ENCODE measurements around the gene MS4A6A. TPM values are rescaled to one million over a fixed set of nuclear protein-coding genes. Genes with fewer than 3 reads are reported as not detected.
"Not testable (repeated sequence)": the region's sequence is repeated elsewhere in the genome, so short reads cannot be mapped to it uniquely, and the experiment has no call there.

The MS4A6A gene
- total RNA-seq, 1 donor from 2014 or later, result 33.4 TPM

DNA sequence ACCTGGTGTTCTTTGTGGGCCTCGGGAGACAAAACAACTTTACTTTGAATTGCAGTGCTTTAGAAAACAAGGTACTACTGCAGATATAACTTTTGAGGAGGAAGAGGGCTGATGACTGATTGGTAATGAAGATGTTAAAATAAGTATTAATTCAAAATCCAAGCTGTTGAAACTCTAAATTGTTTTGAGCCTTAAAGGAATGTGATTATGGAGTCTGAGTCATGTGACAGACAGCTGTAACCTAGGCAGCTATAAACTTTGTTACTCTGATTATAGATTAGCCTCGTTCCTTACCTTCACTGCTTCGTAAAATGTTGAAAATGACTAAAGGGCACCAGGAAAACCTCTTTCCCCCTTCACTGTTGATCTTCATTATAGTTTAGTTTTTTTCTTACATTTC, 51.0 kb downstream of the MS4A6A start:
- peaks cover 2 to 5% (median 4%) of the 10 kb centered on the region in 3 donors for H3K9me3 ChIP-seq (ENCODE audit: control insufficient read depth in 3 of 3, low read length in 3 of 3)
- H3K27ac ChIP-seq (ENCODE audit: low read depth, low read length), result no peak overlapping the region
- no peak overlapping the region for H3K4me3 ChIP-seq (ENCODE audit: low read length in 3 of 3)
- no peaks in the 10 kb centered on the region for H3K4me1 ChIP-seq (ENCODE audit: control insufficient read depth in 3 of 3, insufficient read depth in 3 of 3, low read length in 3 of 3)
- no peak overlapping the region for H3K9ac ChIP-seq (ENCODE audit: low read depth in 1 of 3, low read length in 3 of 3)
- no peaks in the 10 kb centered on the region for H3K27me3 ChIP-seq (ENCODE audit: control insufficient read depth in 3 of 3, insufficient read depth in 3 of 3, low read length in 3 of 3)
- no peaks in the 10 kb centered on the region for H3K36me3 ChIP-seq (ENCODE audit: control insufficient read depth in 3 of 3, insufficient read depth in 3 of 3, low read length in 3 of 3)

GRCh38 chr11:60130496-60130895, 52.4 kb downstream of the MS4A6A start:
- no peak overlapping the region for H3K27ac ChIP-seq (ENCODE audit: low read depth, low read length)

DNA sequence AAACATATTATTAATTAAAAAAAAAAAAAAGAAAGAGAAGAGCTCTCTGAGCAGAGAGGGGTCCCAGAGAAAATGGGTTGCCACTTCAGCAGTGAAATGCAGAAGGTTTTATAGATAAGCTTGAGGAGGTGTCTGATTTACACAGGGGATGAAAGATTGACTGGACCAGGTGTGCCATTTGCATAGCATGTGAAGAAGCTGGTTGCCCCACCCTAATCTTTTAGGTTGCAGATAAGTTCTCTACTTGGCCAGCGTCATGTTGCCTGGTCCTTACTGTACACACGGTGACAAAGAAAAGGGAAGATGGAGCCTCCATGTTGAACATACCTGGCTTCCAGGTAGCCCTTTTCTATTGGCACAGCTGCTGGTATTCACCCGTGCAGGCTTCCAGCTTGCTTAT, 53.0 kb downstream of the MS4A6A start:
- Histone ChIP-seq H3K27ac (ENCODE audit: low read depth, low read length) (no peak overlapping the region), H3K9me3 (ENCODE audit: control insufficient read depth in 3 of 3, low read length in 3 of 3) (no peaks in the 10 kb centered on the region), H3K4me3 (ENCODE audit: low read length in 3 of 3) (no peak overlapping the region), H3K27me3 (ENCODE audit: control insufficient read depth in 3 of 3, insufficient read depth in 3 of 3, low read length in 3 of 3) (no peaks in the 10 kb centered on the region), H3K9ac (ENCODE audit: low read depth in 1 of 3, low read length in 3 of 3) (no peak overlapping the region), H3K4me1 (ENCODE audit: control insufficient read depth in 3 of 3, insufficient read depth in 3 of 3, low read length in 3 of 3) (no peaks in the 10 kb centered on the region), H3K36me3 (ENCODE audit: control insufficient read depth in 3 of 3, insufficient read depth in 3 of 3, low read length in 3 of 3) (no peaks in the 10 kb centered on the region)

More at GRCh38 chr11:60130496-60130895, 52.4 kb downstream of the MS4A6A start:
- Histone ChIP-seq H3K36me3 (ENCODE audit: control insufficient read depth in 3 of 3, insufficient read depth in 3 of 3, low read length in 3 of 3) (no peaks in the 10 kb centered on the region), H3K4me1 (ENCODE audit: control insufficient read depth in 3 of 3, insufficient read depth in 3 of 3, low read length in 3 of 3) (no peaks in the 10 kb centered on the region), H3K4me3 (ENCODE audit: low read length in 3 of 3) (no peak overlapping the region), H3K9ac (ENCODE audit: low read depth in 1 of 3, low read length in 3 of 3) (no peak overlapping the region), H3K27me3 (ENCODE audit: control insufficient read depth in 3 of 3, insufficient read depth in 3 of 3, low read length in 3 of 3) (no peaks in the 10 kb centered on the region), H3K9me3 (ENCODE audit: control insufficient read depth in 3 of 3, low read length in 3 of 3) (no peaks in the 10 kb centered on the region)

GRCh38 chr11:60128866-60129265, 54.0 kb downstream of the MS4A6A start:
- H3K27ac ChIP-seq (ENCODE audit: low read depth, low read length); H3K9me3 ChIP-seq (ENCODE audit: control insufficient read depth in 3 of 3, low read length in 3 of 3); H3K4me3 ChIP-seq (ENCODE audit: low read length in 3 of 3); H3K36me3 ChIP-seq (ENCODE audit: control insufficient read depth in 3 of 3, insufficient read depth in 3 of 3, low read length in 3 of 3); H3K27me3 ChIP-seq (ENCODE audit: control insufficient read depth in 3 of 3, insufficient read depth in 3 of 3, low read length in 3 of 3); H3K9ac ChIP-seq (ENCODE audit: low read depth in 1 of 3, low read length in 3 of 3); H3K4me1 ChIP-seq (ENCODE audit: control insufficient read depth in 3 of 3, insufficient read depth in 3 of 3, low read length in 3 of 3): not testable (repeated sequence)

DNA sequence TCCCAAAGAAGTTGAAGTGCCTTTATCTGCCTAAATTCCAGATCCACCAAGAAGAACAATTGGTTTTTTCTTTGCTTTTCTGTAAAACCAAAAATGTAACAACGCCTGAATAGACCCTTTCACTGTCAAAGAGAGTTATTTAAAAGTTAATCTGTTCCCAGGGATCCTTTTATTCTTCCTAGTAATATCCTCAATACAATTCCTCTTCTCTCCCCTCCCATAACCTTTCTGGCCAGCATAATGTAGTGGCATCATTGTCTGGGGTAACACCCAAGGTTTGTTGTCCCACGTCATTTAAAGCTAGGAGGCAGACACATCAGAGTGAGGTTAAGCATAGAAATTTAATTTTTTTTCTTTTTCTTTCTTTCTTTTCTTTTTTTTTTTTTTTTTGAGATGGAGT, 54.5 kb downstream of the MS4A6A start:
- Histone ChIP-seq H3K36me3 (ENCODE audit: control insufficient read depth in 3 of 3, insufficient read depth in 3 of 3, low read length in 3 of 3) (no peaks in the 10 kb centered on the region), H3K27me3 (ENCODE audit: control insufficient read depth in 3 of 3, insufficient read depth in 3 of 3, low read length in 3 of 3) (no peaks in the 10 kb centered on the region), H3K4me3 (ENCODE audit: low read length in 3 of 3) (no peak overlapping the region), H3K9ac (ENCODE audit: low read depth in 1 of 3, low read length in 3 of 3) (no peak overlapping the region), H3K27ac (ENCODE audit: low read depth, low read length) (no peak overlapping the region), H3K4me1 (ENCODE audit: control insufficient read depth in 3 of 3, insufficient read depth in 3 of 3, low read length in 3 of 3) (no peaks in the 10 kb centered on the region), H3K9me3 (ENCODE audit: control insufficient read depth in 3 of 3, low read length in 3 of 3) (no peaks in the 10 kb centered on the region)

DNA sequence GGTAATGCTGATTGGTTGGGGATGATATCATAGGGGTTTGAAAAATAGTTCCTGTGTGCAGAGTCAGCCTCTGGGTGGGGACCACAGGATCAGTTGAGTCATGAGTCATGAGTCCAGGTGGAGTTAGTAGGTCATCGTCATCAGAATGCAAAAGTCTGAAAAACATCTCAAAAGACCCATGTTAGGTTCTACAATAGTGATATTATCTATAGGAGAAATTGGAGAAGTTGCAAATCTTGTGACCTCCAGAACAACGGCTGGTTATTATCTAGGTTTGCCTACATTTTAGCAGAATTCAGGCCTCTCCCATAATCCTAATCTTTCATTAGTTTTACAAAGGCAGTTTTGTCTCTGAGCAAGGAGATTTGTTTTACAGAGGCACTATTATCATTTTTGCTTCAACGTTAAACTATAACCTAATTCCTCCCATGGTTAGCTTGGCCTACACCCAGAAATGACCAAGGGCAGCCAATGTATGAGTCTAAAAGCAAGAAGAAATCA, 55.5 kb downstream of the MS4A6A start:
- Histone ChIP-seq H3K4me1 (ENCODE audit: control insufficient read depth in 3 of 3, insufficient read depth in 3 of 3, low read length in 3 of 3) (no peaks in the 10 kb centered on the region), H3K9me3 (ENCODE audit: control insufficient read depth in 3 of 3, low read length in 3 of 3) (no peaks in the 10 kb centered on the region), H3K27ac (ENCODE audit: low read depth, low read length) (no peak overlapping the region), H3K4me3 (ENCODE audit: low read length in 3 of 3) (no peak overlapping the region), H3K36me3 (ENCODE audit: control insufficient read depth in 3 of 3, insufficient read depth in 3 of 3, low read length in 3 of 3) (no peaks in the 10 kb centered on the region), H3K27me3 (ENCODE audit: control insufficient read depth in 3 of 3, insufficient read depth in 3 of 3, low read length in 3 of 3) (no peaks in the 10 kb centered on the region), H3K9ac (ENCODE audit: low read depth in 1 of 3, low read length in 3 of 3) (no peak overlapping the region)

DNA sequence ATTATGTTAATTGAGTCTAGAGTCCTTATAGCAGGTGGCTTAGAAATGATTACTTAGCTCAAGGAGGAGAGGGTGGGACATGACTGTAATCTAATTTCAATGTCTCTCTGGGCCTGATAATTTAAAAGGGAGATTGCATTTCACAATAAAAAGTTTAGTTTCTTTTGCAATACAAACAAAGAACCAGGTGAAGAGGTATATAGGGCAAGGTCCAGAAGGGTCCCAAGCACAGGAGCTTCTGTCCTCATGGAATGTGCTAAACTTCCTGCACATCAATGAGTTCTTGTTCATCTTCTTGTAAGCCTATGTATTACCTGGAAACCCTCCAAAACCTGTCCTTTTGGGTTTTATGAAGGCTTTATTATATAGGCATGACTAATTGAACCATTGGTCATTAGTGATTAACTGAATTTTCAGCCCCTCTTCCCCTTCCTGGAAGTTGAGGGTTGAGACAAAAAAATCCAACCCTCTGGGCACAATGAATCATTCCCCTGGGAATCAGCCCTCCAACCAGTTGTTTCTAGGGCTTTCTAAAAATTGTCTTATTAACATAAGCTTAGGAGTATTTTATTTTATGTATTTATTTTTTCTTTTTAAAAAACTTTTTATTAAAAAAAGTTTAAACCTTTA, 56.8 kb downstream of the MS4A6A start:
- Histone ChIP-seq H3K36me3 (ENCODE audit: control insufficient read depth in 3 of 3, insufficient read depth in 3 of 3, low read length in 3 of 3) (no peaks in the 10 kb centered on the region), H3K27ac (ENCODE audit: low read depth, low read length) (no peak overlapping the region), H3K9ac (ENCODE audit: low read depth in 1 of 3, low read length in 3 of 3) (no peak overlapping the region), H3K4me1 (ENCODE audit: control insufficient read depth in 3 of 3, insufficient read depth in 3 of 3, low read length in 3 of 3) (no peaks in the 10 kb centered on the region), H3K9me3 (ENCODE audit: control insufficient read depth in 3 of 3, low read length in 3 of 3) (no peaks in the 10 kb centered on the region), H3K4me3 (ENCODE audit: low read length in 3 of 3) (no peak overlapping the region), H3K27me3 (ENCODE audit: control insufficient read depth in 3 of 3, insufficient read depth in 3 of 3, low read length in 3 of 3) (no peaks in the 10 kb centered on the region)

DNA sequence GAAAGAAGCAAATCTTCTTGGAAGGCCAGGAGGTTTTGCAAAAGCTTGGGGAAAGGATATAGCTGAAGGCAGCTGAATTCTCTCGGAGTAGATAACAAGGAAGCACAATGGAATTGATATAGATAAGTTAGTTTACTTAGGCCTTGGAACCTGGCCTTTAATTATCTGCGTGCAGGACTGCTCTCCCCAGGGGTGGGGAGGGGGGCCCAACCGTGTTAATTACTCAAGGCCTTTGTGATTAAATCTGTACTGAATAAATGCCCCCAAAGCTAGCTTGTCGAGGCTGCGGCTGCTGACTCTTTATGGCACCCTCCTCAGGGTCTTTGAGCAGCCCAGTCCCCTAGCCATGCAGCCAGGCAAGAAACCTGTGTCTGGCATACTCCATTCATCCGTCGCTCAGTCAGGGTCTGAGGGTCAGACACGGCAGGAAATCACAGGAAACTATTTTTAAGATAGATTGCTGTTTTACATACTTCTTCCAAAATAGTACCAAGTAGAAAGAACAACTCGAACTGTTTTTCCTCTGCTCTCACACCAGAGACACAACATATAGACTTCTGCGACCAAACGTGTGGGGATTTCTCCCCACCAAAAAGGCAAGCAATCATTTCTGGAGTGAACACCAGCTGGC, 58.0 kb downstream of the MS4A6A start:
- Histone ChIP-seq H3K27me3 (ENCODE audit: control insufficient read depth in 3 of 3, insufficient read depth in 3 of 3, low read length in 3 of 3) (no peaks in the 10 kb centered on the region), H3K9me3 (ENCODE audit: control insufficient read depth in 3 of 3, low read length in 3 of 3) (no peaks in the 10 kb centered on the region), H3K27ac (ENCODE audit: low read depth, low read length) (no peak overlapping the region), H3K36me3 (ENCODE audit: control insufficient read depth in 3 of 3, insufficient read depth in 3 of 3, low read length in 3 of 3) (no peaks in the 10 kb centered on the region), H3K4me3 (ENCODE audit: low read length in 3 of 3) (no peak overlapping the region), H3K4me1 (ENCODE audit: control insufficient read depth in 3 of 3, insufficient read depth in 3 of 3, low read length in 3 of 3) (no peaks in the 10 kb centered on the region), H3K9ac (ENCODE audit: low read depth in 1 of 3, low read length in 3 of 3) (no peak overlapping the region)

Small RNA genes within 50 kb of the gene (small RNA-seq; reads per million reads assigned to genes)
- 0.12 reads per million for gene MIR6503

Other genes with a start within 250 kb of the MS4A6A start
- gene OOSP1, start 244.7 kb downstream of the MS4A6A start, total RNA-seq, result not detected
- gene OOSP4A, start 219.1 kb downstream of the MS4A6A start, total RNA-seq, result not detected
- not detected for gene OOSP4B, start 165.9 kb downstream of the MS4A6A start, total RNA-seq
- not detected for gene OOSP2, start 142.7 kb downstream of the MS4A6A start, total RNA-seq
- 6.8 TPM for gene MS4A3, start 126.4 kb downstream of the MS4A6A start, total RNA-seq
- gene MS4A2, start 94.4 kb downstream of the MS4A6A start, total RNA-seq, result under 0.01 TPM
- gene MS4A4E, start 60.1 kb upstream of the MS4A6A start, total RNA-seq, result not detected
- gene MS4A4A, start 97.6 kb upstream of the MS4A6A start, total RNA-seq, result 11.5 TPM
- not detected for gene MS4A6E, start 144.2 kb upstream of the MS4A6A start, total RNA-seq
- gene MS4A7, start 195.4 kb upstream of the MS4A6A start, total RNA-seq, result 5.2 TPM
- gene MS4A14, start 213.4 kb upstream of the MS4A6A start, total RNA-seq, result under 0.01 TPM
- not detected for gene MS4A5, start 246.5 kb upstream of the MS4A6A start, total RNA-seq